HCT116 (cell line): ENCODE data around the gene ANGEL1. TPM values are rescaled to one million over a fixed set of nuclear protein-coding genes. Genes with fewer than 3 reads are reported as not detected.

Source experiments
- ATAC-seq: fragments of 200-7000 bp; cut with Tn5 transposase; 2 replicates; pipeline ENCODE4 v1.9.1; 2020; ENCODE audit warnings: mild to moderate bottlenecking, moderate library complexity
- BruUV-seq: library from RNA; stranded (reverse); fragments of 400-500 nt; replicated peaks from 2 replicates; lab custom pipeline; 2021; lab: Mats Ljungman, UMichigan
- CTCF ChIA-PET: fragments of 300-600 bp; sonication (Branson Sonifier 250); formaldehyde crosslinking; loops from one replicate; lab custom pipeline; 2021; ENCODE audit warnings: antibody characterized with exemption; lab: Charles Lee
- POLR2A ChIA-PET: fragments of 300-600, 350-600 bp; sonication (Branson Sonifier 250); formaldehyde crosslinking; loops from one replicate; lab custom pipeline; 2021; ENCODE audit warnings: antibody characterized with exemption; lab: Charles Lee
- RAD21 ChIA-PET, 2 experiments: fragments of 300-600 bp; sonication (Branson Sonifier 250); formaldehyde crosslinking; loops; one replicate each; lab custom pipeline; 2023; ENCODE audit warnings: low total read pairs in 2 of 2; ENCODE audit not compliant: uncharacterized antibody in 2 of 2, unreplicated experiment in 2 of 2, low non-redundant PET in 1 of 2; lab: Charles Lee
- DNase-seq: peaks from one replicate; pipeline ENCODE4 v3.0.0-alpha.2; 2010; ENCODE audit warnings: low read depth, low spot score
- H2AFZ ChIP-seq: fragments of 200-600 bp; shearing (Covaris generic), sonication (generic); 2 replicates; pipeline ENCODE4 v1.6.1; 2017; ENCODE audit warnings: low read depth, mixed run types, mixed read lengths, antibody characterized with exemption, low read length; ENCODE audit not compliant: poor library complexity, severe bottlenecking
- H3K27ac ChIP-seq: 2 replicates; pipeline ENCODE4 v1.5.1; 2012; ENCODE audit warnings: low read depth, low read length
- H3K27me3 ChIP-seq: fragments of 200-600 bp; sonication (generic); 2 replicates; pipeline ENCODE4 v1.6.1; 2016; ENCODE audit warnings: mixed run types, low read length, mixed read lengths; ENCODE audit not compliant: insufficient read depth
- H3K36me3 ChIP-seq, 2 experiments: fragments of 200-500 bp in 1 of 2; fragments of 200-600 bp in 1 of 2; sonication (Bioruptor generic) in 1 of 2; sonication (generic) in 1 of 2; 2 replicates each; pipeline versions ENCODE4 v1.5.1 to v1.6.1; 2014 to 2016; ENCODE audit warnings: low read length in 2 of 2, inconsistent platforms in 1 of 2, mixed read lengths in 1 of 2, mixed run types in 1 of 2; ENCODE audit not compliant: insufficient read depth in 2 of 2, control insufficient read depth in 1 of 2
- H3K4me1 ChIP-seq, 2 experiments: fragments of 200-600 bp in 1 of 2; sonication (generic) in 1 of 2; 2 replicates each; pipeline versions ENCODE4 v1.5.1 to v1.6.1; 2012 to 2017; ENCODE audit warnings: low read length in 2 of 2, inconsistent platforms in 1 of 2, mild to moderate bottlenecking in 1 of 2, mixed read lengths in 1 of 2, mixed run types in 1 of 2, moderate library complexity in 1 of 2; ENCODE audit not compliant: insufficient read depth in 2 of 2, control insufficient read depth in 1 of 2
- H3K4me2 ChIP-seq: fragments of 200-600 bp; sonication (generic); 2 replicates; pipeline ENCODE4 v1.6.1; 2017; ENCODE audit warnings: mixed run types, low read length, mixed read lengths
- H3K4me3 ChIP-seq, 2 experiments: fragments of 200-600 bp in 1 of 2; sonication (generic) in 1 of 2; replicated peaks in 1 of 2; 2 replicates each; pipeline ENCODE4 v1.5.1; 2011 to 2016; ENCODE audit warnings: low read length in 2 of 2, control low read depth in 1 of 2, low read depth in 1 of 2, mild to moderate bottlenecking in 1 of 2, mixed read lengths in 1 of 2, mixed run types in 1 of 2
- H3K79me2 ChIP-seq: fragments of 200-600 bp; sonication (generic); 2 replicates; pipeline ENCODE4 v1.6.1; 2017; ENCODE audit warnings: mild to moderate bottlenecking, mixed run types, low read length, moderate library complexity, mixed read lengths; ENCODE audit not compliant: insufficient read depth
- H3K9ac ChIP-seq: fragments of 200-600 bp; sonication (generic); 2 replicates; pipeline ENCODE4 v1.6.1; 2016; ENCODE audit warnings: low read length, mixed read lengths
- H3K9me2 ChIP-seq: fragments of 200-600 bp; sonication (generic), shearing (Covaris generic); 2 replicates; pipeline ENCODE4 v1.6.1; 2017; ENCODE audit warnings: mixed run types, mild to moderate bottlenecking, moderate library complexity; ENCODE audit not compliant: insufficient read depth
- H3K9me3 ChIP-seq, 2 experiments: fragments of 200-500 bp in 1 of 2; fragments of 200-600 bp in 1 of 2; sonication (Bioruptor generic) in 1 of 2; sonication (generic) in 1 of 2; 2 replicates each; pipeline ENCODE4 v1.6.1; 2014 to 2017; ENCODE audit warnings: low read length in 2 of 2, mixed read lengths in 2 of 2, inconsistent platforms in 1 of 2, low read depth in 1 of 2, mild to moderate bottlenecking in 1 of 2, mixed run types in 1 of 2, moderate library complexity in 1 of 2; ENCODE audit not compliant: control insufficient read depth in 1 of 2, insufficient read depth in 1 of 2
- H4K20me1 ChIP-seq: fragments of 200-600 bp; sonication (generic), shearing (Covaris generic); 2 replicates; pipeline ENCODE4 v1.6.1; 2017; ENCODE audit warnings: mixed run types, mild to moderate bottlenecking, moderate library complexity; ENCODE audit not compliant: insufficient read depth
- SIN3A ChIP-seq: IDR thresholded peaks from 2 replicates; pipeline ENCODE4 v1.6.1; 2012; ENCODE audit warnings: low read depth
- YY1 ChIP-seq: IDR thresholded peaks from 2 replicates; pipeline ENCODE4 v1.6.1; 2011; ENCODE audit warnings: low read length, low read depth, moderate library complexity, mild to moderate bottlenecking; ENCODE audit not compliant: insufficient replicate concordance; ENCODE audit errors: extremely low read depth
- ZNF274 ChIP-seq: fragments of 200-500 bp; sonication (Bioruptor generic); IDR thresholded peaks from 2 replicates; pipeline ENCODE4 v1.6.1; 2014; ENCODE audit warnings: mild to moderate bottlenecking, low read depth, low read length, inconsistent platforms
- intact Hi-C: fragments of 100-400 bp; cut with micrococcal nuclease; formaldehyde crosslinking; loops from 2 replicates; pipeline ENCODE4 v1.10.0; 2022
- total RNA-seq: library from RNA; stranded (reverse); gene quantifications from one replicate; pipeline ENCODE4 v1.2.1, GENCODE V29; 2021; ENCODE audit not compliant: unreplicated experiment

Gene ANGEL1
- total RNA-seq, 1 experiment from 2014 or later: 20.6 TPM

DNA sequence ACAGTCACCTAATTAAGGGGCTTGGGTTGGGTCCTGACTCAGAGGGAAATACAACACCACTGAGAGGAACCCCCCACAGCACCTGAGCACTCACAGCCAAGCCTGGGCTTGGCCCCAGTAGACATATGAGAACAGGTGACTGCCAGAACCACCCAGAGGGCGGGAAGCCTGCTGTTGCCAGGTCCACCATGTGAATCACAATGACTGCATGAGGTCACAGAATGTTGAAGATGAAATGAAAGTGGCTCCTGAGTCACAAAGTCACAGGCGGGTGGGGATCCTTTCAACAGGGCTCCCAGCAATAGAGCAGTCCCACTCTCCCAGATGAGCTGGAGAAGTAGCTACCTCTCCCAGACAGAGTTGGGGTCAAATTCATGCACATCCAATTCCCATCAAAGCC lies 13.4 kb upstream of the ANGEL1 start, which contains the start of gene LRRC74A:
LRRC74A (plus strand) TSS at position 287 of the 400 bp plus-strand sequence. CDS start 290 bp downstream, outside the sequence.
- no peak within 1 kb of the TSS for H2AFZ ChIP-seq
- no TSS peak for BruUV-seq
- H3K4me1 ChIP-seq: peaks cover 0 to 5% of the 10 kb centered on the region in 2 experiments; a peak in 1 of 4 replicates
- no peaks in the 10 kb centered on the region for H3K9me3 ChIP-seq
- H3K4me3 ChIP-seq: no peak within 1 kb of the TSS
- H3K79me2 ChIP-seq: no peaks in the 10 kb centered on the region
- no peaks in the 10 kb centered on the region for H3K36me3 ChIP-seq
- ChIA-PET RAD21 (no interaction called here), POLR2A (no interaction called here), CTCF (no interaction called here)
- H3K9ac ChIP-seq: no peak within 1 kb of the TSS
- DNase-seq (no peak), ATAC-seq (no peak)
- intact Hi-C loops: no loop called here
- no peaks in the 10 kb centered on the region for H3K27me3 ChIP-seq
- H3K9me2 ChIP-seq: no peaks in the 10 kb centered on the region
- H3K27ac ChIP-seq: no peak within 1 kb of the TSS
- TF ChIP-seq YY1 (no peak), SIN3A (no peak)
- TF ChIP-seq, all 23 proteins: peak for 0
- no peak within 1 kb of the TSS for H3K4me2 ChIP-seq
- no peaks in the 10 kb centered on the region for H4K20me1 ChIP-seq

DNA sequence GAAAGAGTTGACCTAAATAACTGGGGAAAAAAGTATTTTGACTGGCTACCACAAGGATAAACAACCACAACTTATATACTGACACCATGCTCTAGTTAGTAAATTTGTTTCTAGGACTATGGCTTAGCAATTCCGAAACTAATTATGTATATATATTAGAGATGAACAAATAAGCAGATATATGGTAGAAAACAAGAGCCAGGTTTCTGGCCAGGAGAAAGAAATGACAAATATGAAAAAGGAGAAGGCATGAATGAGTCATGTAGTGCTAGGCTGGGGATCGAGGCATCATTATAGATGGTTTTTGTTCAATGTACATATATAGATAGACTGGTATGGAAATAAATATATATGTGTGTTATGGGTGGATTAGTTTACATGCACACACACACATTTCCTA lies 8.0 kb upstream of the ANGEL1 start:
- POLR2A ChIA-PET: no interaction called here
- intact Hi-C loops: no loop called here
- Histone ChIP-seq H3K9me2 (no peaks in the 10 kb centered on the region), H4K20me1 (no peaks in the 10 kb centered on the region), H3K4me1 (no peaks in the 10 kb centered on the region), H3K79me2 (no peaks in the 10 kb centered on the region), H3K4me3 (no peak overlapping the region), H3K27ac (no peak overlapping the region), H3K4me2 (no peak overlapping the region), H2AFZ (no peak overlapping the region), H3K27me3 (peaks cover 4% of the 10 kb centered on the region; the same call in 1 of the 2 replicates), H3K9ac (no peak overlapping the region), H3K36me3 (no peaks in the 10 kb centered on the region), H3K9me3 (no peaks in the 10 kb centered on the region)
- ATAC-seq (no peak), DNase-seq (no peak)
- BruUV-seq: no TSS peak
- RAD21 ChIA-PET: no interaction called here
- CTCF ChIA-PET: no interaction called here
- no peak for TF ChIP-seq ZNF274
